Germinal center (tissue), 1 donor: ENCODE data around the gene VIPR1.

Experiments
- DNase-seq: peaks from one replicate; pipeline ENCODE4 v3.0.0; 2012; ENCODE audit warnings: mixed read lengths, low spot score

Gene VIPR1

DNA sequence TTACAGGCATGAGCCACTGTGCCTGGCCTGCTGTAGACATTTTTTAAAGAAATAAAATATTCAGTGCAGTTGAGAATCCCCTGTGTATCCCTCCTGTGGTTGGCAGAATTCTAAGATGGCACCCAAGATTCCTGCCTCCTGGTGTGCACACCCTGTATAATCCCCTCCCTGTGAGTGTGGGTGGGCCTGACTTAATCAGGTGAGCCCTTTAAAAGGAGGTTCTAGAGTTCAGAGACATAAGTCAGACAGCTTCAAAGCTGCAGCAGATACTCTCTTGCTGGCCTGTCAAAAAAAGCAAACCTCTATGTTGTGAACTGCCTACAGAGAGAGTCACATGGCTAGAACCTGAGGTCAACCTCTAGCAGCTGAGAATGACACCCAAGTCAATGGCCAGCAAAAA is 7.0 kb upstream of the VIPR1 start:
- DNase-seq = no peak

DNA sequence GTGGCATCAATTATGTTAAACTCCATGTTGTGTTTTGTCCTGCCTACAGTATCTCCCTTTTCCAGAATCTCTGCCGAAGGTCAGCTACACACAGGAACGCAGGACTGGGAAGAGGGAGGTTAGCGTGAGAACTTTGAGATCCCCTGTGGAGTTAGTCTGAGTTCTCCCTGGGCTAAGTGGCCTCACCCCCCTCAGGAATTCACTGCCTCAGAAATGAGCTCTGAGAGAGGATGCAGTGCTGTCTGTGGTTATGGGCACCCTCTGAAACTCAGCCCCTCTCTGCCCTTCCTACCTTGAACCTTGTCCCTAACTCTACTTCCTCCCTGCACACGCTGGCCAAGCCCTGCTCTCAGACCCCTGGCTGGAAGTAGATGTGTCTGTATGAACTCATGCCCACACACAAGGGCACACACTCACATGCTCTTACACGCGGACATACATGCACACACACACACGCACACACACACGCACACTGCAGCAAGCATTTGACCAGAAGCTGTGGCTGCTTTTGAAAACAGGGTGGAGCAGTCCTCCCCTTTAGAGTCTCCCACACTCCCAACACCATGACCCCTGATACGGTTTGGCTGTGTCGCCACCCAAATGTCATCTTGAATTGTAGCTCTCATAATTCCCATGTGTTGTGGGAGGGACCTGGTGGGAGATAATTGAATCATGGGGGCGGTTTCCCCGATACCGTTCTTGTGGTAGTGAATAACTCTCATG is 5.3 kb upstream of the VIPR1 start:
- DNase-seq = no peak

DNA sequence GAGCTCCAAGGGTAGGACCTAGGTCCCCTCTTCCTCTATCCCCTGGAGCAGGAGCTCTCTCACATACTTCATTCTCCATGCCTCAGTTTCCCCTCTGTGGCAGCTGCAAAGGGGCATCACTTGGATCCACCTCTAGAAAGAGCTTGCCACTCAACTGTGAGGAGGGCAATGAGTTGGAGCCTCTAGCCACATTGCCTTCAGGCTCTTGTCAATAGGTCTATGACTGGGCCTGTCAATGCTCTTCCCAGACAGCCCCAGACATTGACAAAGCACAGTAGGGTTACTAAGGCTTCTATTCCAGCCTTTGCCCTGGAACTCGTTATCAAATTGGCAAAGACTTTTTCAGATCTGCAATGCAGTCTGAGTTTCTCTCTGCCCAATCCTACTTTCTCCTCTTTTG is 4.4 kb upstream of the VIPR1 start:
- no peak for DNase-seq

DNA sequence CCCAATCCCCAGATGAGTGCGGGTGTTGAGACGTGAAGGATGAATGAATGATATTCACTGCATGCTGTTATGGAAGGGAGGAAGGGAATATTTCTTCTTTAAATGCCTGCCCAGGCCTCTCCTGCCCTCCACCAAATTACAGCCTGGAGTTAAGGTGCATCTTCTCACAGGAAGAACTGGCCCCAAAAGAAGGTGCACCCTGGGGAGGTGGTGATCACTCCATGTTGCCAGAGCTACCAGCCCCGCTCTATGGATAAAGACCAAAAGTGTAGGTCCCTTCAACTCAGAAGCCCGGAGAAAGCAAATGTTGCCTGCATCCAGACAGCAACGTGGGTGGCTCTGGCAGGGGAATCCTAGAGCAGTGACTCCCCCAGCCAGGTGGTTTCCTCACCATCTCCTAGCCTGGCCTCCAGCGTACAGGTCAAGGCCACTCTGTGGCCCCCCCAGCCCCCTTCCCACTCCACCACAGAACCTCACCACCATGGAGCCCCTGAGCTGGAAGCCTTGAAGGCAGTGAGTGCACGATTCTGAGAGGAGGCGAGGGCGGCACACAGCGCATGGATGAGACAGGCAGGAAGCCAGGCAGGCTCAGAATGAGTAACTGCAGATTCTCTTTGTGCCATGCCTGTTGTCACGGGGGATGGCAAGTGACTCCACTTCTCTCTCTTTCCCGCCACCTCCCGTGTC is 3.5 kb upstream of the VIPR1 start:
- DNase-seq = no peak

DNA sequence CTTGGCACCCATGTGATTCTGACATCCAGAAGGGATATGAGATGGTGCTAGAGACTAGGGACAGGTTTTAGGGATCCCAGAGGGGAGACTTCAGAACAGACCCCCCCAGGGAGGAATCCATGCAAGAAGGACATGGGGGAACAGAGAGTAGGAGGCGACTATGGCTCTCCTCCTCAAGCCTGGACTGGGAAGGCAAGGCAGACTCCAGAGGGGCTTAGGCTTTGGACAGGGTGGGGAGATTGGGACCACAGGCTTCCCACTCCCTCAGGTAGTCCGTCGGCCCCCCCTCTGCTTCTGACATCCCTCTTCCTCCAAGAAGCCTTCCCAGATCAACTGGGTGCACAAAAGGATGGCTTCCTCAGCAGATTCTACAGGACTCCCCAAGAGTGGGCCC is 3.0 kb upstream of the VIPR1 start:
- no peak for DNase-seq

DNA sequence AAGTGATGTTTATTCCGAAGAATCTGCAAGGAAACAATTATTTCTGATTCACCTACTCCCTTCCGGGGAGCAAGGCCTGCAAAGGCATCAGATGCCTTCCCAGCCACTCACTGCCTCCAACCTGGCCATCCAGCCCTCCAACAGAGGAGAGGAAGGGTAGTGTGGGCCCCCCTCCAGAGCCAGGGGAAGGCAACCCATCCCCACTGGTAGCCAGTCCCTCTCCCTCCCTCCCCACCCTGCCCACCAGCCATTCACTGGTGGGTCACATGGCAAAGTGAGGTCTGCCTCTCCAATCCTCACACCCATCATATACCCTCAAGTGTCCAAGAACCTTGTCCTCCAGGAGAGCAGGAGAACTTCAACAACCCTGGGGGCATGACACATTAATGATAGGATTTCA is 2.4 kb upstream of the VIPR1 start:
- no peak for DNase-seq

DNA sequence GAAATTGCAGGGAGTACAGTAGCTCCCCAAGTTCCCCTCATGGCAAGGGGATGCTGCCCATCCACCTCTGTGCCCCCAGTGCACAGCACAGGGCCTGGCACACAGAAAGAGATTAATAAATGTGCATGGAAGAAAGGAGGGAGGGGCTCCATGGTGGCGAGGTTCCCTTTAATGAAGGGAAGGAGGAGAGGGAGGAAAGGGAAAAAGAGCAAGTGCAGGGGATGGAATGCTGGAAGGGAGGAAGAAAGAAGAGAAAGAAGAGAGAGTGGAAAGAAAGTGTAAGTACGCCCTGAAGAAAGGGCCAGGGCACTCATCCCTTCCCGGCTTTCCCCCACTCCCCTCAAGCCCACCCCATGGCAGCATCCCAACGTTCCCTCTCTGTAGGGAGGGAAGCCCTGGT is 1.5 kb upstream of the VIPR1 start:
- DNase-seq = no peak

DNA sequence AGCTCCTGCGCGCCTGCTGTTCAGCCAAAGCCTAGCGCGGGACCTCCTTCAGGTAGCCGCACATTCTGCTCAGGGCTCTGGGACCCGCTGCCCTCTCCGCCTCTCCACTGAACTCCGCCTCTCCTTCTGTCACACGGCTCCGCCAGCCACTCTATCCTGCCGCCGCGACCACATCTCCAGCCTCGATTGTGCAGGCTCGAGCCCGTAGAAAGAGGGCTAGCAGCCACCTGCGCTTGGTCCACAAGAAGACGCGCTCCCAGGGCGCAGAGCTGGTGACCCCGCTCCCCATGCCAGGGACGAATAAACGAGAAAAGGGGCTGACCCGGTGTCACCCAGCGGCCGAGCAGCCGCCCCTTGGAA is 1.1 kb upstream of the VIPR1 start:
- DNase-seq = no peak

DNA sequence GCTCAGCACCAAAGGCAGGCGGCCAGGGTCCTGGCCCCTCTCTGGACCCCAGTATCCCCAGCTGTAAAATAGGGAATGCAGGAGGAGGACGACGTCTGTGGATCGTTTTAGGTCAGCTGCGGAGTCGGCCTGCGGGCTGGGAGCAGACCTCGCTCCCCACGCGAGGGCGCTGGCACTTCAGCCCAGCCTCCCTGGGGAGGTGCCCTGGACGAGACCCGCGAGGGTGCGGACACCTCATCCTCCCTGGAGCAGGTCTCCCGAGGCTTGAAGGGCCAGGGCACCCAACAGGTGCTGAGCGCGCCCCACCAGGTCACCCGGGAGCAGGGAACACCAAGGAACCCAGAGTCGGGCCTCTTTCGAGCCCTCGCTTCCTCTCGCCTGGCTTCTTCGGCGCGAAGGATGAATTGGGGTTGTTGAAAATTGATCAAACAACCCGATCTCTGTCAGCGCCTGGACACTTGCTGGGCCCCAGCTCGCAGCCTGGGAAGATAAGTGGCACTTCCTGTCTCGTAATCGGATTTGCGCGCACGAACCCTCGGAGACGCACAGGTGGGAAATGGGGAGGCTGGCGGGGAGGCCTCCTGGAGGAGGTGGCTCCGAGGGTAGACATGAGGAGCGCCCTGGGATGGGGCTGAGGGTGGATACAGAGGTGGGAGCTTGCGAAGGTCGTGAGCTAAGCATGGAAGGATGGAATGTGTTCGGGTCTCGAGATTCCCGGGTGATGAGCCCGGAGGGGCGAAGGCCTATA is 588 bp upstream of the VIPR1 start:
- peak; percentile 73 for DNase-seq

DNA sequence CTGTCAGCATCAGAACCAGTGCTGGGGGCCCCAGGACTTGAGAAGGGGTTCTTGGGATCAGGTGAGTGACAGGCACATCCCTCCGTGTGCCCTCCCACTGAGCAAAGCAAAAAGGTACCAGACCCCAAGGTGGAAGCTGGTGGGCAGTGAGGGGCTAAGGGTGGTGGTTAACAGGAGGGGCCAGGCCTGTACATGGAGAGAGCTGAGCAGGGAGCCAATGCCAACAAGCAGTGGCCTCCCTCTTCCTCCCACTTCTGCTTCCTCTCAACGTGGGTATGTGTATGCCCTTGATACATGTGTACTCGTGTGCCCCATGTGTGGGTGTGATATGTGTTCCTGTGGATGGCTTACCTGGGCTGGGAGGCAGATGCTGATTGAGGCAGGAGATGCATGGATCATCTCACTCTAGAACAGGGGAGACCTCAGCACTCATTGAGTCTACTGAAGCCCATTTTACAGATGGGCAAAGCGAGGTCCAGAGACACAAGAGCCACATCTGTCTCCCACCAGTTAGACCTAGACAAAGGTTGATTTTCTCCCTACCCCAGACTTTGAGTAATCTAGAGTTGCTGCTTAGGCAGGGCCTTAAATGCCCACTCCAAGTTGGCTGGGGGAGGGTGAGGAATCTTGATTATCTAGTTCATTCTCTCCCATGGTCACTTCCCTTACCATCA is 945 bp downstream of the VIPR1 start:
- DNase-seq = no peak

DNA sequence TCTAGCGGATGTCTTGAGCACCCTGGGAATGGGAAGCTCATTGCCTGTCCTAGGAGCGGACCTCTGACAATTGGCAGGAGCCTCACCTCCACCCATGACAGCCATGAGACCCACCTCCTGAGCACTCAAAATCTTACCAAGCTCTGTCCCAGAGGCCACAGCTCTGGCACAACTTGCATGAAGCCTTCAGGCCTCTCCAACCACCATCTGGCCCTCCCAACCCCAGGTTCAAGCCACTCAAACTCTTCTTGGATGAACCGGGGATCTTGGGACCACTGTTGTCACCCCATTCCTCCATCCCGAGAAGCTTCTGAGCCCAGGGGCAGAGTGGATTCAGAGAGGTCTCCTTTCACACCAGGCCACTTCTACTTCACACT is 1.5 kb downstream of the VIPR1 start:
- no peak for DNase-seq

DNA sequence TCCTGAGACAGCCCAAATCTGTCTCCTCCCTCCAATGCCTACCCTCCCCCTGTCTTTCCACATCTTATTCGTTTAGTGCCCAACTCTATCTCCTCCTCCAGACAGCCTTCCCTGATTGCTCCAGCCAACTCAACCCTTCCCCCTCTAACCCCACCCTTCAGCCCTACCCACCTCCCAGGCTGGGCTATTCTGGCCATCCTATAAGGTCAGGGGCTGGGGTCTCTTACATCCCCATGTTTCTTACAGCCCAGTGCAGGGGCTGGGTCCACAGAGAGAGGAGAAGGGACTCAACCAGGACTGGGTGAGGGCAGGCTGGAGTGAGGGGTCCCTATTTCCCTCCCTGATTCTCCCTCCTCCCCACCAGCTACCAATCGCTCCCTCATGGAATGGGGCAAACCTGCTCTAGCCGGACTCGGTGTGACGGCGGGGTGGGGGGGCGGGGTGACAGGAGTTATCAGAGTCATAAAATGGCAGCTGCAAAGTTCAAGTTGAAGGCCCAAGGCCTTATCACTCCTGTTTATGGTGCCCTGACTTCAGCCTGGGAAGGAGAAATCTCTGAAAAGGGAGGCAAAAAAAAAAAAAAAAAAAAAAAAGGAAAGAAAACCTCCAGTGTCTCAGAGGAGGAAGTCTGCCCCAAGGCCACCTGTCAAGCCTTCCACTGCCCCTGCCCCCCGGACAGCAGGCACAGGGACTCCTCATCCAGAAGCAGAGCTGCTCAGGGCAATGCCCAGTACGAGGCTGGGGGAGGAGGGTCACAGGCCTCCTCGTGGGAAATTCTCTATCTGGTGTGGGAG is 2.1 kb downstream of the VIPR1 start:
- no peak for DNase-seq

DNA sequence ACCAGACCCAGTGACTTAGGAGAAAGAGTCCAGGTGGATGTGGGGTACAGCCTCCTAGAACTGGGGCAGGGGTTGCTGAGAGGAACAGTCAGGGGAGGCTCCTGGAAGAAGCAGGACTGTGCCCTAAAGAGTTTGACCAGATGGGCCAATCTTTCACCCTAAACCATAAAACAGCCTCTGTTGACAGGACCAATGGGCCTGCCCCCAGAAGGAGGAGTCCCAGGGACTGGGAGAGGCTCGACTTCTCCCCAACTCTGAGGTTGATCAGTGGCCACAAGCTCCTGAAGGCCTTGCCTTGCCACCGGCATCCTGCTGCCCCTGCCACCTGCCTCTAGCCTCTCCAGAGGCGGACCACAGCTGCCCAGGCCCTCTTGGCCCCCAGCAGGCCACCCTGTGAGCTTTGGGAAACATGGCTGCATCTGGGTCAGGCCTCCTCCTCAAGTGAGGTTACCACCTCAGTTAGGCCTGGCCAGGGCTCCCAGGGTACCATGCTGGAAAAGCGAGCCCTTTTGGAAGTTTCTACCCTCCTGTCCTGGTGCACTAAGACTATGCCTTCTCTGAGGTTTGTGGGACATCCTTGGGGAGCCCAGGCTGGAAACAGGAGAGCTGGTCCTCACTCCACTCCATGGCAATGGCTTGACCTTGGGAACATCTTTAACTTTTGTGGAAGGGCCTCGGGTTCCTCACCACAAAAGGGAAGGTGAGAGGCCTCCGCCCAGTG is 2.8 kb downstream of the VIPR1 start:
- DNase-seq = no peak

DNA sequence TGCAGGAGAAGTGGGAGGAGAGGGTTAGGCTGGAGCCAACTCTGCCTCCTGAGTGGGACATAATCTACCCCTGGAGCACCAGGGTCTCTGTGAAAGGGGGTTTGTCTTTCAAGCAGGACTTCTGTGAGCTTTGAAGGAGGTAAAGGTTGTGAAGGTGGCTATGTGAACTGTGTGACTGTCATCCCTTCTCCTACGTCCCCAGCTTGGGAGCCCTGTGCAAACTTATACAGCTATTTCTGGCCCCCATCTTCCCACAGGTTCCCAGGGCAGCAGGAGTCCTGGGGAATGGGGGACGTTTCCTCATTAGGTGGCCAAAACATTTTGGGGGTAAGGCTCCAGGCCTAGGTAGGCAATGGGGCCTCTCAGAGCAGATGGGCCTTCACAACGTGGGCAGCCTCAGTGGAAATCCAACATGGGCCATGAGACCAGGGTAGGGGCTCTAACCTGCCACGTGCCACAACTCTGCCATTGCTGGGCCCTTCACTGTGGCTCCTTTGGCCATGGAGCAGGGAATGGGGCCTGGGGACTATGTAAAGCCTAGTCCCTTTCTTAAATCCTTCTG is 3.5 kb downstream of the VIPR1 start:
- no peak for DNase-seq

DNA sequence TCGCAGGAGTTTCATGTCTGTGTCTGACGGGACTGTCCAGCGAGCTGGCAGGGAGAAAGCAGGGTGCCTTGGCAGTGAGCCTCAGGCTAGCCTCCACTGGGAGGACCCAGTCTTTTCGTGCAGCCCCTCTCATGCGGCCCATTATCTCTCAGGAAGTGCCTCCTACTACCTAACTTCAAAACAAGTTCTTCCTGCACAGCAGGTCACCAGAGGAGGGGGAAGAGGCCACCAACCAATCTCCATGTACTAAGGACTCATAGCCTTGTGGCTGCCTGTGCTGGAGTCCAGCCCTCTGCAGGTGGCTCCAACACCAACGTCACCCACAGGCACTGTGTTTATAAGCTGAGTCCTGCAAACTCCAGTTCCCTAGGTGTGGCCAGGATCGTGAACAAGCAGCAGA is 4.8 kb downstream of the VIPR1 start:
- no peak for DNase-seq

DNA sequence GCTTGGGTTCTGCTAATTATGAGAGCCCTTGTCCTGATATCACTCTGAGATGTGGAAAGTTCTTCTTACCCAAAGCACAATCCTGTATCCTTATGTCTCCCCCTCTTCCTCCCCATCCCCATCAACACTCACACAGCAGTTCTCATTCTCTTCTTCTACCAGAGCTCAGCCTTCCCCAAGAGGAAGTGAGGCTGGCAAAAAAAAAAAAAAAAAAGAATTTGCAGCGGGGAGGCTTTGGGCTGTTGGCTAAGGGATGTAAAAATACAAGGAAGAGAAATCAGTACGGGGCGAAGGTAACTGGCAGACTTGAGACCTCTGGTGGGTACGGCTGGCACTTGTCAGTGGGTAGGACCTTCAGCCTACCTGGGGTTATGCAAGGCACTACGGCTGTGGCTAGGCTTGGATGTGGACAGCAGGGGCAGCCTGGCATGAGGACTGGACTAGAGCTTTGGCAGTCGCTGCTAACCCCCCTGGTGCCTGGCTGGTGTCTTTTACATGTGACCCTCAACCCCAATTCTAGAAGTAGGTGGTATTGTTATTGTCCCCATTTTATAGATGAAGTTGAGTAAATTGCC is 5.4 kb downstream of the VIPR1 start:
- DNase-seq = no peak

DNA sequence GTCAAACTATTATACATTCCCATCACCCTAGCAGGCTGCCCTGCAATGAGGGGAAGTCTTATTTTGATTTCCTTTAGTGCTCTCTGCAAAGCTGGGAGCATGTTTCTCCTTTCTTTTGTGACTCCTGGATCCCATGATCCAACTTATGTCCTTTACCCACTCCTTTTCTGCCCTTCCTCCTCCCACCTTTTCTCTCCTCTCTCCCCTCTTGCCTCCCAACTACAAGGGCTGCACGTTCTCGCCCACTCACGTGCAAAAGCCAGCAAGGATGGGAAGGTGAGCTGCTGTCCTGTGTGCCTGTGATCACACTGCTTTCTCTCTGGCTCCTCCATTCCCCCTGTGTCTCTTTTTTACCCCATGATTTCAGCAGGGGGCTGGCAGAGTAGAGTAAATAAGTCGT is 6.1 kb downstream of the VIPR1 start:
- DNase-seq = no peak

DNA sequence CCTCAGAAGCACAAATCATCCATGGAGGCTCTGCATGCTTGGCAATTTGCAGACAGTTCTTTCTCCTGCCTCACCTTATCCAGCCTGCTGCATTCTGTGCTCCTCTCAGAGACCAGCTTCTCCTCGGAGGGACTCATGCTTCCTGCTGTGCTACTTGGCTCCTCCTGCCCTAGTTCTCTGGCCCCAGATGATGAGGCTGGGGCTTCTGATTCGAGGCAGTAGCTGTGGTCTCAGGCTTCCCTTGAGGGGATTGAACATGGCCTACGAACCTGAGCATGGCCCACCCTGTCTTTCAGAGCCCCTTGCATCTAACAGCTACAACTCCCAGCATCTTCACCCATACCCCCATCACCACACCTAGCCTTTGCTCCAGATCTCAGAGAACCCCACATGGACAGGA is 6.7 kb downstream of the VIPR1 start:
- no peak for DNase-seq

DNA sequence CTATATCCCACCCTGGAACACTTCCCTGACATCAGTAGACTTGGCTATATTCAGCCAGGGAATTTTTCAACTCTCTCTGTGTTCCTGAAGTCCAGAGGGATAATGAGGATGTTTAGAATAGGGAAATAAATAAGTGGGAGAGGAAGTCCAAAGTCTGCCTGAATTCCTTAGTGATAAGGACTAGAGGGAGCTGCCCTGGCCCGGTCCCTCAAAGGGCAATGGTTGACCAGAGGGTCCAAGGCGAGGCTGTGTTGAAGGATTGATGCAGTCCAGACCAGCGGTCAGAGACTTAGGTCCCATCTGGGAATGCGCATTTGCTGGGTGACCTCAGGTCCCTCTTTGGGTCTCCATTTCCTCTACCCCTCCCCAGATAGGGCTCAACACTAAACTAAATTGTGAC is 7.9 kb downstream of the VIPR1 start:
- DNase-seq = no peak

DNA sequence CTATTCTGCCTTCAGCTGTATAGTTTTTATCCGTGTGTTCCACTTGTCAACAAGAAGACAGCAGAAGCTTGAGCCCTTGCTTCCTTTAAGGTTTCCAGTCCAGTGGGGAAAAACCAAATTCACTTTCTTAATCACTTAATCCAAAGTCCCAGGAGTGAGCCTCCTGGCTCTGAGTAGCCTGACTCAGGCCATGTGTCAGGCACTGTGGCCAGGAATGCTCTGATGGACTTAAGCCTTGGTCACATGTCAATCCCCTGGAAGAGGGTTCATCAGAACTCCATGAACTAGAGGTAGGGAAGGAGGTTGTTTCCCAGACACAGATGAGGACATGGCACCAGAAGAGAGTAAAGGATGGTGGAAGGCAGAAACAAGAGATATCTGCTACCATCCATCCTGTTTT is 8.8 kb downstream of the VIPR1 start:
- no peak for DNase-seq

DNA sequence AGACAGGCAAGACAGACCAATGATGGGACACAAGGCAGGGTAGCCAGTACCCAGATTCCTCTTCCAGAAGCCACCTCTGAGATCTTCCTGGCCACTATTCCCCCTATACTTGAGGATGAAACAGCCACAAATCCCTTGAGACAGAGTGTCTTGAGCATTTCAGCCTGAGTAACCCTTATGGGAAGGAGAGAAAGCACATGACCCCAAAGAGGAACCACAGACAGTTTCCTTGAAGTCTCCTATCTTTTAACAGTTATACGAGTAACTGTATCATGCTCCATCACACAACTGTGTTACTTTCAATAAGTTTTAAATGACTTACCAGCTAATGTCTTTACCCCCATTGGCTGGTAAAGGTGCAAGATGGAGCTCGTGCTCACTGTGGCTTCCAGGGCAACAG is 9.3 kb downstream of the VIPR1 start:
- no peak for DNase-seq
